Stimulated activated CD4-positive, alpha-beta T cell treated with anti-CD3 and anti-CD28 coated beads, Interleukin-12 subunit alpha, Interleukin-12 subunit beta, amount 100 ng/mL, for 4 hours (primary cell): Measurements from ENCODE around the gene POMGNT2.
"Not testable (repeated sequence)": the region's sequence is repeated elsewhere in the genome, so short reads cannot be mapped to it uniquely, and the experiment has no call there.

Experiments
- DNase-seq: peaks from one replicate; pipeline ENCODE4 v3.0.0-alpha.2; 2020

Gene POMGNT2

GRCh38 chr3:43075904-43076661 is 29.8 kb downstream of the POMGNT2 start:
- DNase-seq, result no peak

- DNase-seq, result no peak
Observed at GRCh38 chr3:43074901-43075689, 30.8 kb downstream of the POMGNT2 start.

GRCh38 chr3:43074482-43074881 is 31.4 kb downstream of the POMGNT2 start:
- DNase-seq, result no peak

- DNase-seq, result no peak
Observed at GRCh38 chr3:43073836-43074220, 32.1 kb downstream of the POMGNT2 start.

- DNase-seq, result no peak
Observed at GRCh38 chr3:43073116-43073835, 32.6 kb downstream of the POMGNT2 start.

- DNase-seq, result no peak
Observed at GRCh38 chr3:43072361-43072760, 33.5 kb downstream of the POMGNT2 start.

- DNase-seq, result no peak
Observed at GRCh38 chr3:43071313-43071893, 34.5 kb downstream of the POMGNT2 start.

GRCh38 chr3:43070670-43071069 is 35.2 kb downstream of the POMGNT2 start:
- not testable (repeated sequence) for DNase-seq

GRCh38 chr3:43063114-43063513 is 42.8 kb downstream of the POMGNT2 start:
- DNase-seq, result no peak

GRCh38 chr3:43062564-43063040 is 43.3 kb downstream of the POMGNT2 start:
- DNase-seq, result no peak

GRCh38 chr3:43062040-43062563 is 43.8 kb downstream of the POMGNT2 start:
- DNase-seq, result no peak

GRCh38 chr3:43061101-43061895 is 44.6 kb downstream of the POMGNT2 start:
- no peak for DNase-seq

GRCh38 chr3:43059456-43059855 is 46.4 kb downstream of the POMGNT2 start:
- no peak for DNase-seq

- DNase-seq, result no peak
Observed at GRCh38 chr3:43055806-43056770, 49.8 kb downstream of the POMGNT2 start.

- no peak for DNase-seq
Observed at GRCh38 chr3:43055393-43055792, 50.5 kb downstream of the POMGNT2 start.

GRCh38 chr3:43054754-43055153 is 51.1 kb downstream of the POMGNT2 start:
- no peak for DNase-seq

GRCh38 chr3:43053291-43053690 is 52.6 kb downstream of the POMGNT2 start:
- no peak for DNase-seq

GRCh38 chr3:43048470-43048869 is 57.4 kb downstream of the POMGNT2 start:
- no peak for DNase-seq

GRCh38 chr3:43046583-43046982 is 59.3 kb downstream of the POMGNT2 start:
- DNase-seq, result no peak

- not testable (repeated sequence) for DNase-seq
Observed at GRCh38 chr3:43045079-43045478, 60.8 kb downstream of the POMGNT2 start.

GRCh38 chr3:43043793-43044192 is 62.1 kb downstream of the POMGNT2 start:
- no peak for DNase-seq
